Esophagus muscularis mucosa (tissue), 4 donors: ENCODE data around the gene YDJC. TPM values are rescaled to one million over a fixed set of nuclear protein-coding genes. Genes with fewer than 3 reads are reported as not detected.

Experiments used
- DNase-seq: peaks from one replicate; pipeline ENCODE4 v3.0.0-alpha.2; 2017; ENCODE audit errors: extremely low spot score
- H3K27ac ChIP-seq, 4 donors: fragments of 200-600 bp; sonication (generic); replicated peaks in 1 of 4; 1 replicate in 3 of 4; 2 replicates in 1 of 4; pipeline ENCODE4 v1.5.1; 2016 to 2019; ENCODE audit warnings: mild to moderate bottlenecking in 1 of 4
- H3K27me3 ChIP-seq, 4 donors: fragments of 200-600 bp; sonication (generic); one replicate each; pipeline versions ENCODE4 v1.5.1 to v1.6.0; 2016 to 2019
- H3K36me3 ChIP-seq, 4 donors: fragments of 200-600 bp; sonication (generic); one replicate each; pipeline ENCODE4 v1.5.1; 2016 to 2019
- H3K4me1 ChIP-seq, 4 donors: fragments of 200-600 bp; sonication (generic); one replicate each; pipeline ENCODE4 v1.5.1; 2016 to 2019
- H3K4me3 ChIP-seq, 4 donors: fragments of 200-600 bp; sonication (generic); 1 replicate in 2 of 4; 2 replicates in 2 of 4; pipeline ENCODE4 v1.5.1; 2016 to 2019; ENCODE audit warnings: mild to moderate bottlenecking in 4 of 4, moderate library complexity in 1 of 4
- H3K9me3 ChIP-seq, 4 donors: fragments of 200-600 bp; sonication (generic); 1 replicate in 3 of 4; 2 replicates in 1 of 4; pipeline ENCODE4 v1.5.1; 2016 to 2019
- CTCF ChIP-seq, 3 experiments: fragments of 200-600 bp in 2 of 3; fragments of 450-650 bp in 1 of 3; sonication (generic) in 2 of 3; IDR thresholded peaks; one replicate each; pipeline ENCODE4 v1.5.1; 2017 to 2019; ENCODE audit warnings: antibody characterized with exemption in 3 of 3, mild to moderate bottlenecking in 2 of 3, moderate library complexity in 1 of 3
- EP300 ChIP-seq: sonication (generic); formaldehyde crosslinking; IDR thresholded peaks from one replicate; pipeline ENCODE4 v1.6.1; 2017; ENCODE audit warnings: antibody characterized with exemption
- POLR2A ChIP-seq: fragments of 450-650 bp; IDR thresholded peaks from one replicate; pipeline ENCODE4 v1.6.1; 2017; ENCODE audit warnings: antibody characterized with exemption, moderate library complexity, mild to moderate bottlenecking, low read depth
- POLR2AphosphoS5 ChIP-seq, 2 donors: sonication (generic); formaldehyde crosslinking; IDR thresholded peaks; one replicate each; pipeline ENCODE4 v1.6.1; 2017; ENCODE audit warnings: antibody characterized with exemption in 2 of 2
- WGBS: methylation state at CpG from one replicate; pipeline ENCODE4 v1.1.5; 2018; 5-methylcytosine and 5-hydroxymethylcytosine counted together
- intact Hi-C: fragments of 100-400 bp; cut with DNase I; formaldehyde crosslinking; loops from one replicate; pipeline ENCODE4 v1.15.1; 2023
- total RNA-seq, 4 donors: library from RNA; depleted of rRNA; stranded (reverse); fragments of >200 nt; gene quantifications; one replicate each; pipeline versions ENCODE4 v1.1.0 to v1.2.1, GENCODE V29; 2016

Gene YDJC
- total RNA-seq, 4 donors from 2014 or later, result 13.7 to 33.7 (median 26.2) TPM

GRCh38 chr22:21674638-21675245 lies 44.9 kb upstream of the YDJC start:
- TF ChIP-seq EP300 (no peak), POLR2AphosphoS5 (IDR thresholded peaks at IDR 0.05) (no peak), POLR2A (no peak), CTCF (IDR thresholded peaks at IDR 0.05) (no peak)
- intact Hi-C loops, result no loop called here
- Histone ChIP-seq H3K27me3 (no peaks in the 10 kb centered on the region), H3K9me3 (no peaks in the 10 kb centered on the region), H3K27ac (no peak overlapping the region), H3K4me1 (no peaks in the 10 kb centered on the region), H3K36me3 (peaks cover 43 to 91% (median 67%) of the 10 kb centered on the region in 4 donors), H3K4me3 (no peak overlapping the region)
- no peak for DNase-seq
- WGBS, result 93% methylated on average over 12 of the region's 12 CpGs

- Histone ChIP-seq H3K4me1 (no peaks in the 10 kb centered on the region), H3K27me3 (no peaks in the 10 kb centered on the region), H3K9me3 (no peaks in the 10 kb centered on the region), H3K36me3 (peaks cover 46 to 94% (median 73%) of the 10 kb centered on the region in 4 donors), H3K27ac (no peak overlapping the region), H3K4me3 (no peak overlapping the region)
- no peak for DNase-seq
- no peak for TF ChIP-seq POLR2AphosphoS5 (IDR thresholded peaks at IDR 0.05)
- TF ChIP-seq CTCF (IDR thresholded peaks at IDR 0.05), result no peak
- TF ChIP-seq EP300, result no peak
- intact Hi-C loops, result no loop called here
- 94% methylated on average over 12 of the region's 12 CpGs for WGBS
Observed at GRCh38 chr22:21673534-21674321, 43.9 kb upstream of the YDJC start.

GRCh38 chr22:21672107-21672629 lies 42.3 kb upstream of the YDJC start:
- TF ChIP-seq CTCF (IDR thresholded peaks at IDR 0.05) (no peak), POLR2A (no peak), POLR2AphosphoS5 (IDR thresholded peaks at IDR 0.05) (no peak), EP300 (no peak)
- Histone ChIP-seq H3K36me3 (peaks cover 46 to 79% (median 66%) of the 10 kb centered on the region in 4 donors), H3K27me3 (no peaks in the 10 kb centered on the region), H3K27ac (no peak overlapping the region), H3K4me3 (no peak overlapping the region), H3K9me3 (no peaks in the 10 kb centered on the region), H3K4me1 (peaks cover under 1 to 9% (median 5%) of the 10 kb centered on the region in 4 donors)
- WGBS, result 78% methylated on average over 6 of the region's 6 CpGs
- DNase-seq, result no peak
- intact Hi-C loops, result no loop called here

- intact Hi-C loops, result no loop called here
- no peak for TF ChIP-seq EP300
- TF ChIP-seq POLR2A, result no peak
- TF ChIP-seq CTCF (IDR thresholded peaks at IDR 0.05), result no peak
- TF ChIP-seq POLR2AphosphoS5 (IDR thresholded peaks at IDR 0.05), result no peak
- DNase-seq, result no peak
- WGBS, result 87% methylated on average over 9 of the region's 9 CpGs
- Histone ChIP-seq H3K4me3 (no peak overlapping the region), H3K36me3 (peaks cover 31 to 50% (median 43%) of the 10 kb centered on the region in 4 donors), H3K27me3 (no peaks in the 10 kb centered on the region), H3K27ac (no peak overlapping the region), H3K4me1 (peaks cover 8 to 22% (median 18%) of the 10 kb centered on the region in 4 donors), H3K9me3 (no peaks in the 10 kb centered on the region)
Observed at GRCh38 chr22:21669026-21669425, 39.2 kb upstream of the YDJC start.
